SK-N-SH (cell line): ENCODE measurements around the gene CDV3. TPM values are rescaled to one million over a fixed set of nuclear protein-coding genes. Genes with fewer than 3 reads are reported as not detected.

ENCODE experiments used
- CTCF ChIA-PET: fragments of 300-600, 350-600 bp; formaldehyde crosslinking; extraction: SDS; loops from one replicate; lab custom pipeline; 2021; lab: Yijun Ruan, JAX
- POLR2A ChIA-PET: fragments of 350-600 bp; sonication (Branson Sonifier 250); formaldehyde crosslinking; extraction: SDS; loops from one replicate; lab custom pipeline; 2020; ENCODE audit warnings: antibody characterized with exemption, inconsistent platforms; lab: Yijun Ruan, JAX
- DNase-seq: peaks from one replicate; pipeline ENCODE4 v3.0.0; 2012
- H2AFZ ChIP-seq: fragments of 200-600 bp; sonication (generic); 2 replicates; pipeline ENCODE4 v1.8.1; 2016; ENCODE audit warnings: antibody characterized with exemption, mild to moderate bottlenecking, low read depth
- H3F3A ChIP-seq: fragments of 200-600 bp; sonication (generic); replicated peaks from 2 replicates; pipeline ENCODE3; 2016; ENCODE audit warnings: antibody characterized with exemption, mild to moderate bottlenecking; ENCODE audit not compliant: insufficient read depth
- H3K27ac ChIP-seq, 2 experiments: fragments of 200-500 bp in 1 of 2; fragments of 200-600 bp in 1 of 2; sonication (Bioruptor generic) in 1 of 2; sonication (generic), shearing (Covaris generic) in 1 of 2; 2 replicates each; pipeline versions ENCODE4 v1.5.1 to v1.6.1; 2014 to 2016; ENCODE audit warnings: low read depth in 2 of 2, inconsistent platforms in 1 of 2, low read length in 1 of 2, mild to moderate bottlenecking in 1 of 2, mixed read lengths in 1 of 2
- H3K27me3 ChIP-seq: fragments of 200-600 bp; sonication (generic), shearing (Covaris generic); 2 replicates; pipeline ENCODE4 v1.6.1; 2016; ENCODE audit warnings: mixed run types; ENCODE audit not compliant: insufficient read depth
- H3K36me3 ChIP-seq, 2 experiments: fragments of 200-500 bp in 1 of 2; fragments of 200-600 bp in 1 of 2; sonication (Bioruptor generic) in 1 of 2; sonication (generic) in 1 of 2; replicated peaks in 1 of 2; 2 replicates each; pipeline versions ENCODE3 to v1.5.1; 2014 to 2016; ENCODE audit warnings: low read length in 1 of 2, mild to moderate bottlenecking in 1 of 2; ENCODE audit not compliant: insufficient read depth in 2 of 2, control insufficient read depth in 1 of 2
- H3K4me1 ChIP-seq, 2 experiments: fragments of 200-500 bp in 1 of 2; fragments of 200-600 bp in 1 of 2; sonication (Bioruptor generic) in 1 of 2; sonication (generic), shearing (Covaris generic) in 1 of 2; 2 replicates each; pipeline versions ENCODE4 v1.5.1 to v1.6.1; 2014 to 2016; ENCODE audit warnings: low read depth in 1 of 2, low read length in 1 of 2, mixed run types in 1 of 2; ENCODE audit not compliant: insufficient read depth in 2 of 2, control insufficient read depth in 1 of 2
- H3K4me2 ChIP-seq: fragments of 200-600 bp; sonication (generic), shearing (Covaris generic); 2 replicates; pipeline ENCODE4 v1.6.1; 2017; ENCODE audit warnings: mixed run types
- H3K4me3 ChIP-seq, 2 experiments: fragments of 200-500 bp in 1 of 2; fragments of 200-600 bp in 1 of 2; sonication (Bioruptor generic) in 1 of 2; sonication (generic), shearing (Covaris generic) in 1 of 2; 2 replicates each; pipeline versions ENCODE4 v1.5.1 to v1.8.1; 2014 to 2016; ENCODE audit warnings: low read depth in 2 of 2, inconsistent platforms in 1 of 2, low read length in 1 of 2, mild to moderate bottlenecking in 1 of 2, mixed read lengths in 1 of 2, moderate library complexity in 1 of 2
- H3K79me2 ChIP-seq: fragments of 200-600 bp; sonication (generic); 2 replicates; pipeline ENCODE4 v1.8.1; 2017; ENCODE audit warnings: mild to moderate bottlenecking; ENCODE audit not compliant: insufficient read depth
- H3K9ac ChIP-seq: fragments of 200-600 bp; sonication (generic); 2 replicates; pipeline ENCODE4 v1.6.1; 2017; ENCODE audit warnings: mixed run types
- H3K9me2 ChIP-seq: fragments of 200-600 bp; sonication (generic); 2 replicates; pipeline ENCODE4 v1.6.1; 2017; ENCODE audit warnings: mixed run types
- H3K9me3 ChIP-seq: fragments of 200-600 bp; sonication (generic); 2 replicates; pipeline ENCODE4 v1.6.1; 2017; ENCODE audit warnings: mixed run types, mild to moderate bottlenecking, moderate library complexity
- H4K20me1 ChIP-seq: fragments of 200-600 bp; sonication (generic); 2 replicates; pipeline ENCODE4 v1.6.1; 2017; ENCODE audit warnings: mild to moderate bottlenecking, mixed run types; ENCODE audit not compliant: insufficient read depth
- ELF1 ChIP-seq: IDR thresholded peaks from 2 replicates; pipeline ENCODE4 v1.4.0; 2012
- EP300 ChIP-seq, 2 experiments: IDR thresholded peaks; 2 replicates each; pipeline versions ENCODE4 v1.4.0 to v1.6.1; 2012; ENCODE audit warnings: borderline replicate concordance in 1 of 2, low read depth in 1 of 2, low read length in 1 of 2
- EZH2phosphoT487 ChIP-seq: fragments of 200-600 bp; sonication (generic); IDR thresholded peaks from 2 replicates; pipeline ENCODE4 v1.6.1; 2017; ENCODE audit warnings: low read depth, mixed run types, mild to moderate bottlenecking, antibody characterized with exemption, moderate library complexity, borderline replicate concordance
- FOXJ3 ChIP-seq: sonication (generic); formaldehyde crosslinking; IDR thresholded peaks from 2 replicates; pipeline ENCODE4 v1.5.1; 2020; ENCODE audit warnings: mild to moderate bottlenecking, missing genetic modification reagents
- MAX ChIP-seq: IDR thresholded peaks from 2 replicates; pipeline ENCODE4 v1.4.0; 2012; ENCODE audit warnings: low read depth
- MXI1 ChIP-seq: IDR thresholded peaks from 2 replicates; pipeline ENCODE4 v1.6.1; 2012; ENCODE audit warnings: mild to moderate bottlenecking, low read depth, low read length, improper control_type of control experiment
- NFIC ChIP-seq: IDR thresholded peaks from 2 replicates; pipeline ENCODE4 v1.4.0; 2012; ENCODE audit warnings: borderline replicate concordance
- NRF1 ChIP-seq: IDR thresholded peaks from 2 replicates; pipeline ENCODE4 v1.6.1; 2012; ENCODE audit warnings: low read depth, mild to moderate bottlenecking, low read length
- SIN3A ChIP-seq: IDR thresholded peaks from 2 replicates; pipeline ENCODE4 v1.6.1; 2012; ENCODE audit warnings: low read depth, mild to moderate bottlenecking, low read length, moderate library complexity, borderline replicate concordance
- YY1 ChIP-seq: IDR thresholded peaks from 2 replicates; pipeline ENCODE4 v1.4.0; 2012; ENCODE audit warnings: low read depth, mild to moderate bottlenecking
- ZBTB33 ChIP-seq: IDR thresholded peaks from 2 replicates; pipeline ENCODE4 v1.4.0; 2012; ENCODE audit warnings: low read depth, borderline replicate concordance
- WGBS: methylation state at CpG from one replicate; pipeline ENCODE4 v1.1.6; 2017; ENCODE audit warnings: low lambda C conversion rate; 5-methylcytosine and 5-hydroxymethylcytosine counted together
- polyA plus RNA-seq, 3 experiments: library from polyadenylated mRNA; depleted of rRNA; stranded (reverse); fragments of >200 nt; gene quantifications; 2 replicates each; pipeline ENCODE4 v1.2.3, GENCODE V29; 2012
- TF ChIP-seq, protein P1 (sequence below): IDR thresholded peaks from 2 replicates; pipeline ENCODE4 v1.4.0; 2012; ENCODE audit warnings: low read depth, borderline replicate concordance
- TF ChIP-seq, protein P2 (sequence below): IDR thresholded peaks from 2 replicates; pipeline ENCODE4; 2012
- TF ChIP-seq, protein P3 (sequence below): fragments of 150-350 bp; IDR thresholded peaks from 2 replicates; pipeline ENCODE4 v1.6.1; 2017; ENCODE audit warnings: antibody characterized with exemption, low read length, low read depth, borderline replicate concordance

Gene CDV3
- polyA plus RNA-seq, 1 of the 3 experiments (the other 2 are of a cell fraction) = 35.4 TPM

DNA sequence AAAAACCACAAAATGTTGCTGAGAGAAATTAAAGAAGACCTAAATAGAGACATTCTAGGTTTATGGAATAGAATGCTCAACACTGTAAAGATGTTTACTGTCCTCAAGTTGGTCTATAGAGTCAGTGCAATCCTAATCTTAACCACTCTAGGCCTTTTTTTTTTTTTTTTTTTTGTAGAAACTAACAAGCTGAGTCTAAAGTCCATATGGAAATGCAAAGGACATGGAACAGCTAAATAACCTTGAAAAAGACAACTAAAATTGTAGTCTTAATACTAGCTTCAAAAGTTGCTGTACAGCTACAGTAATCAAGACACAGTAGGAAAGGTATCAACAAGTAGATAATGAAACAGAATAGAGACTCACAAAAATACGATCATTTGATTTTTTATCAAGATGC is 32.9 kb downstream of the CDV3 start:
- H3K9me2 ChIP-seq = no peaks in the 10 kb centered on the region
- no peak overlapping the region for H3K9ac ChIP-seq
- H3K79me2 ChIP-seq = peaks cover 7% of the 10 kb centered on the region; the same call in 1 of the 2 replicates
- H3K27ac ChIP-seq = no peak overlapping the region
- TF ChIP-seq SIN3A = no peak
- TF ChIP-seq EP300 (IDR thresholded peaks at IDR 0.05; ENCODE audit: borderline replicate concordance in 1 of 2, low read depth in 1 of 2, low read length in 1 of 2) = no peak
- no peak for TF ChIP-seq NRF1
- no peak for TF ChIP-seq YY1
- TF ChIP-seq EZH2phosphoT487 = no peak
- TF ChIP-seq ZBTB33 = no peak
- TF ChIP-seq, protein P1, sequence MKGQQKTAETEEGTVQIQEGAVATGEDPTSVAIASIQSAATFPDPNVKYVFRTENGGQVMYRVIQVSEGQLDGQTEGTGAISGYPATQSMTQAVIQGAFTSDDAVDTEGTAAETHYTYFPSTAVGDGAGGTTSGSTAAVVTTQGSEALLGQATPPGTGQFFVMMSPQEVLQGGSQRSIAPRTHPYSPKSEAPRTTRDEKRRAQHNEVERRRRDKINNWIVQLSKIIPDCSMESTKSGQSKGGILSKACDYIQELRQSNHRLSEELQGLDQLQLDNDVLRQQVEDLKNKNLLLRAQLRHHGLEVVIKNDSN = no peak
- TF ChIP-seq ELF1 = no peak
- no peak for TF ChIP-seq NFIC
- no peak for TF ChIP-seq FOXJ3 (CRISPR knock-in tag)
- TF ChIP-seq, protein P2, sequence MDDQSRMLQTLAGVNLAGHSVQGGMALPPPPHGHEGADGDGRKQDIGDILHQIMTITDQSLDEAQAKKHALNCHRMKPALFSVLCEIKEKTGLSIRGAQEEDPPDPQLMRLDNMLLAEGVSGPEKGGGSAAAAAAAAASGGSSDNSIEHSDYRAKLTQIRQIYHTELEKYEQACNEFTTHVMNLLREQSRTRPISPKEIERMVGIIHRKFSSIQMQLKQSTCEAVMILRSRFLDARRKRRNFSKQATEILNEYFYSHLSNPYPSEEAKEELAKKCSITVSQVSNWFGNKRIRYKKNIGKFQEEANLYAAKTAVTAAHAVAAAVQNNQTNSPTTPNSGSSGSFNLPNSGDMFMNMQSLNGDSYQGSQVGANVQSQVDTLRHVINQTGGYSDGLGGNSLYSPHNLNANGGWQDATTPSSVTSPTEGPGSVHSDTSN = no peak
- no peak for TF ChIP-seq MAX
- TF ChIP-seq MXI1 = no peak
- TF ChIP-seq, protein P3, sequence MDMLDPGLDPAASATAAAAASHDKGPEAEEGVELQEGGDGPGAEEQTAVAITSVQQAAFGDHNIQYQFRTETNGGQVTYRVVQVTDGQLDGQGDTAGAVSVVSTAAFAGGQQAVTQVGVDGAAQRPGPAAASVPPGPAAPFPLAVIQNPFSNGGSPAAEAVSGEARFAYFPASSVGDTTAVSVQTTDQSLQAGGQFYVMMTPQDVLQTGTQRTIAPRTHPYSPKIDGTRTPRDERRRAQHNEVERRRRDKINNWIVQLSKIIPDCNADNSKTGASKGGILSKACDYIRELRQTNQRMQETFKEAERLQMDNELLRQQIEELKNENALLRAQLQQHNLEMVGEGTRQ = no peak
- no peaks in the 10 kb centered on the region for H3K4me1 ChIP-seq
- WGBS = 95% methylated on average over 1 of the region's 1 CpG
- H3K4me3 ChIP-seq = no peak overlapping the region
- ChIA-PET CTCF (interaction anchor here (1.4 kb wide), 1 partner anchor 880 kb away, joined by 3 read pairs; no protein-coding TSS in a partner anchor), POLR2A (no interaction called here)
- H4K20me1 ChIP-seq = no peaks in the 10 kb centered on the region
- H3F3A ChIP-seq = no peaks in the 10 kb centered on the region
- no peaks in the 10 kb centered on the region for H3K9me3 ChIP-seq
- H3K4me2 ChIP-seq = no peak overlapping the region
- H3K36me3 ChIP-seq = peaks cover 44 to 71% of the 10 kb centered on the region in 2 experiments
- H2AFZ ChIP-seq = no peak overlapping the region
- DNase-seq = no peak
- H3K27me3 ChIP-seq = no peaks in the 10 kb centered on the region
